Medulla oblongata (tissue), 1 donor: ENCODE data around the gene EEF2K.
"Not testable (repeated sequence)": the region's sequence is repeated elsewhere in the genome, so short reads cannot be mapped to it uniquely, and the experiment has no call there.

Source experiments
- DNase-seq: peaks from one replicate; pipeline ENCODE4 v3.0.0-alpha.2; 2015; ENCODE audit errors: extremely low spot score

EEF2K gene

GRCh38 chr16:22296225-22297113 lies 90.4 kb downstream of the EEF2K start:
- no peak for DNase-seq

GRCh38 chr16:22297114-22297870 lies 91.2 kb downstream of the EEF2K start, which contains the start of gene POLR3E:
Gene POLR3E (plus strand): TSS chr16:22297409. CDS start chr16:22302969, 5,560 bp downstream.
- DNase-seq: peak; percentile 99

DNA sequence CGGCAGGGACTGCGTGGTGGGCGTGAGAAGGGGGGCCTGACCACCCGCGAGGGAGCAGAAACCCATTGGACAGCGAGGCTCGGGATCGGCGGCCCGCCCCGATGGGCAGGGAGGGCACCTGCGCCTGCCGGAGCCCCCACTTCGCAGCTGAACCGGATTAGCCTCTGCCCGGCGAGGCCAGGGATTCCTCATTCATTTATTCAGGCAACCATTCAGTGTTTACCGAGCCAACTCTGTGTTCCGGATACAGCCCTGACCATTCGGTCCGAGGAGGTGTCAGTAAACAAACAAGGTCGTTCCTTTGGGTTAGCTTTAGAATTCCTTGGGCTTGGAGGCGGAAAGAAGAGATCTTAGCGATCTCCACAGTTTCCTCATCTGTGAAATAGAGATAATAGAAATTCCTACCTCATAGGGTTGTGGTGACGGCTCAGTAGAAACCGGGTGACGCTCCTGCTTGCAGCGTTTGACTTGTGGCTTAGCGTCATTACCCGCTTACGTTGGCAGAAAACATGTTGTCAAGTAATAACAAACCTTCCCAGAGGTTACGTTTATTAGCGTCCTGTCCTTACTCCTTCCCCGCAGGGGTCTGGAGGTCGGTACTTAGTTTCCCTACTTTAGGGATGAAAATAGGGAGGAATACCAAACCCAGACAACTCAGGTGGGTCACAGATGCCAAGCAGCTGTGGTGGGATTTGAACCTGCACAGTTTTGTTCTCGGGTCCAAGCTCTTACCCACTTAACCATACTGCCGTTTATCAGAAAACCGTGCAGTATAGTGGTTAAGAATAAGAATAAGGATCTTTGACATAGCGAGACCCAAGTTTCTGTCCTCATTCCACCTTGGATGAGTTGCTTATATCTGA lies 92.0 kb downstream of the EEF2K start:
- DNase-seq: peak; percentile 88

DNA sequence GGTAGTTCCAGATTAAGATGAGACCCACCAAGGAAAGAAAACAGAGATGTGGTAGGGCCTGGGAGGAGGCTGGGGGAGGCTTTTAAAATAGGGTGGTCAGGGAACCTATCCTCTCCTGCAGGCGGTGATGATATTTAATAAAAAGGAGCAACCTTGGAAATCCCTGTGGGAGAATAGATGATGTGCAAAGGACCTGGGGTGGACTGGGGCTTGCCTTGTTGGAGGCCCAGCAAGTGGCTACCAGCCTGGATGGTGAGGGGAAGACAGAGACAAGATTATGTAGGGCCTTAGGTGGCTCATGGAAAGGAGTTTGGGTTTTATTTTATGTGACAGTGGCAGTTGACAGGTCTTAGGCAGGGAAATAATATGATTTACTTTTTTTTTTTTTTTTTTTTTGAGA lies 93.0 kb downstream of the EEF2K start:
- DNase-seq: no peak

GRCh38 chr16:22300427-22301071 lies 94.5 kb downstream of the EEF2K start:
- DNase-seq: peak; percentile 89

DNA sequence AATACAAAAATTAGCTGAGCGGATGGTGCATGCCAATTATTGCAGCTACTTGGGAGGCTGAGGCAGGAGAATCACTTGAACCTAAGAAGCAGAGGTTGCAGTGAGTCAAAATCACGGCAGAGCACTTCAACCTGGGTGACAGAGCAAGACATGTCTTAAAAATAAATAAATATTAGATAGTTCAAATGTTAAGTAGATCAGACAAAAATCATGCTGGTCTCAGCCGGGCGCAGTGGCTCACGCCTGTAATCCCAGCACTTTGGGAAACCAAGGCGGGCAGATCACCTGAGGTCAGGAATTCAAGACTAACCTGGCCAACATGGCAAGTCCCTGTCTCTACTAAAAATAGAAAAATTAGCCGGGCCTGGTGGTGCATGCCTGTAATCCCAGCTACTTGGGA lies 95.3 kb downstream of the EEF2K start:
- DNase-seq: not testable (repeated sequence)

GRCh38 chr16:22302776-22303363 lies 96.8 kb downstream of the EEF2K start:
- DNase-seq: no peak

- no peak for DNase-seq
Observed at GRCh38 chr16:22304411-22304810, 98.3 kb downstream of the EEF2K start.

- DNase-seq: no peak
Observed at GRCh38 chr16:22306788-22307187, 100.7 kb downstream of the EEF2K start.

GRCh38 chr16:22307838-22308237 lies 101.8 kb downstream of the EEF2K start:
- DNase-seq: no peak

GRCh38 chr16:22308824-22309520 lies 102.9 kb downstream of the EEF2K start:
- no peak for DNase-seq

DNA sequence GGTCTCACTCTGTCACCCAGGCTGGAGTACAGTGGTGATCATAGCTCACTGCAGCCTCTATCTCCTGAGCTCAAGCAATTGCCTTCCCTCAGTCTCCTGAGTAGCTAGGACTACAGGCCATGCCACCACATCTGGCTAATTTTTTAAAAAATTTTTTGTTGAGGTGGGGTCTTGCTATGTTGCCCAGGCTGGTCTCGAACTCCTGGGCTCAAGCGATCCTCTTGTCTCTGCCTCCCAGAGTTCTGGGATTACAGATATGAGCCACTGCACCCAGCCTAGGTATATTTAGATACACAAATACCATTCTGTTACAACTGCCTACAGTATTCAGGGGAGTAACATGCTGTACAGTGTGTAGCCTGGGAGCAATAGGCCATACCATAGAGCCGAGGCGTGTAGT lies 105.4 kb downstream of the EEF2K start:
- DNase-seq: no peak

- DNase-seq: no peak
Observed at GRCh38 chr16:22312897-22313781, 107.1 kb downstream of the EEF2K start.

GRCh38 chr16:22313876-22314470 lies 107.9 kb downstream of the EEF2K start:
- DNase-seq: no peak

GRCh38 chr16:22314661-22315626 lies 108.9 kb downstream of the EEF2K start:
- no peak for DNase-seq

- DNase-seq: no peak
Observed at GRCh38 chr16:22315979-22316378, 109.9 kb downstream of the EEF2K start.

DNA sequence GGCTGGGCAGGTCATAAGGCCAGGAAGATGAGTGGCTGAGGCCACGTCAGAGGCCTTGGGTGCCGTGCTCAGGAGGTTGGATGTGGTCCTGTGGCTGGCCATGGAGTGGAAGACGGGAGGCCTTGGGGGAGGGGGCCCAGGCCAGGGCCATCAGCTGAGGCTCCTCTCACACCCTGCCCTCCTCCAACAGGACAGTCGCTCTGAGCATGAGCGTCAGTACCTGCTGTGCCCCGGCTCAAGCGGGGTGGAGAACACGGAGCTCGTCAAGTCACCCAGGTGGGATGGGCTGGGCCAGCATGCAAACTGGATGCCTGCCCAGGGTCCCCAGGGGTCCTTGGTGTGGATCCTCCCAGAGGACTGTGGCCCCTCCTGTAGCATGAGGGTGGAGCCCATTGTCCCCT lies 110.3 kb downstream of the EEF2K start:
- DNase-seq: no peak
